H9 (cell line): ENCODE data around the gene XRCC6. TPM values are rescaled to one million over a fixed set of nuclear protein-coding genes. Genes with fewer than 3 reads are reported as not detected.

Experiments used
- DNase-seq: peaks from one replicate; pipeline ENCODE4 v3.0.0-alpha.2; 2017
- H2AFZ ChIP-seq: one replicate; pipeline ENCODE4 v1.6.1; 2013; ENCODE audit warnings: mild to moderate bottlenecking, low read length, control low read depth, moderate library complexity
- H2AK5ac ChIP-seq: 2 replicates; pipeline ENCODE4 v1.6.1; 2013; ENCODE audit warnings: low read length, control low read depth, mixed read lengths; ENCODE audit not compliant: insufficient read length
- H2BK120ac ChIP-seq: one replicate; pipeline ENCODE4 v1.6.1; 2013; ENCODE audit warnings: low read depth, mild to moderate bottlenecking, low read length, control low read depth, inconsistent platforms; ENCODE audit not compliant: poor library complexity, severe bottlenecking
- H2BK12ac ChIP-seq: 2 replicates; pipeline ENCODE4 v1.6.1; 2013; ENCODE audit warnings: low read length, control low read depth, mixed read lengths, low read depth; ENCODE audit not compliant: insufficient read length
- H2BK15ac ChIP-seq: 2 replicates; pipeline ENCODE4 v1.6.1; 2013; ENCODE audit warnings: low read depth, low read length, control low read depth
- H2BK20ac ChIP-seq: one replicate; pipeline ENCODE4 v1.6.1; 2013; ENCODE audit warnings: low read depth, mild to moderate bottlenecking, low read length, control low read depth, inconsistent platforms; ENCODE audit not compliant: poor library complexity, severe bottlenecking
- H2BK5ac ChIP-seq: 2 replicates; pipeline ENCODE4 v1.6.1; 2013; ENCODE audit warnings: low read length, control low read depth, mixed read lengths; ENCODE audit not compliant: insufficient read length
- H3K14ac ChIP-seq: 2 replicates; pipeline ENCODE4 v1.6.1; 2013; ENCODE audit warnings: low read length, control low read depth; ENCODE audit not compliant: insufficient read depth
- H3K18ac ChIP-seq: 2 replicates; pipeline ENCODE4 v1.6.1; 2013; ENCODE audit warnings: low read depth, mild to moderate bottlenecking, mixed read lengths, low read length, control low read depth; ENCODE audit not compliant: insufficient read length
- H3K23ac ChIP-seq: 2 replicates; pipeline ENCODE4 v1.6.1; 2013; ENCODE audit warnings: low read length, control low read depth, mixed read lengths, low read depth; ENCODE audit not compliant: insufficient read length
- H3K23me2 ChIP-seq: 2 replicates; pipeline ENCODE4 v1.6.1; 2013; ENCODE audit warnings: low read depth, mild to moderate bottlenecking, mixed read lengths, low read length, control low read depth; ENCODE audit not compliant: insufficient read length, poor library complexity, severe bottlenecking
- H3K27ac ChIP-seq: 2 replicates; pipeline ENCODE4 v1.5.1; 2013; ENCODE audit warnings: low read length, control low read depth, mixed read lengths, low read depth; ENCODE audit not compliant: insufficient read length
- H3K27me3 ChIP-seq: 2 replicates; pipeline ENCODE4 v1.6.1; 2013; ENCODE audit warnings: low read length, control low read depth, inconsistent platforms; ENCODE audit not compliant: insufficient read depth
- H3K4ac ChIP-seq: 2 replicates; pipeline ENCODE4 v1.6.1; 2013; ENCODE audit warnings: low read depth, mild to moderate bottlenecking, control low read depth, inconsistent platforms, low read length, moderate library complexity
- H3K4me1 ChIP-seq: 2 replicates; pipeline ENCODE4 v1.6.1; 2013; ENCODE audit warnings: low read length, control low read depth, inconsistent platforms; ENCODE audit not compliant: insufficient read depth
- H3K4me2 ChIP-seq: 2 replicates; pipeline ENCODE4 v1.6.1; 2013; ENCODE audit warnings: low read length, control low read depth, mixed read lengths; ENCODE audit not compliant: insufficient read length, insufficient read depth
- H3K56ac ChIP-seq: 2 replicates; pipeline ENCODE4 v1.6.1; 2013; ENCODE audit warnings: low read depth, mild to moderate bottlenecking, mixed read lengths, low read length, control low read depth; ENCODE audit not compliant: insufficient read length
- H3K79me1 ChIP-seq: 2 replicates; pipeline ENCODE4 v1.6.1; 2013; ENCODE audit warnings: low read depth, mild to moderate bottlenecking, moderate library complexity, low read length, control low read depth, inconsistent platforms; ENCODE audit not compliant: insufficient read depth, poor library complexity, severe bottlenecking
- H3K79me2 ChIP-seq: 2 replicates; pipeline ENCODE4 v1.6.1; 2013; ENCODE audit warnings: low read length, control low read depth, inconsistent platforms; ENCODE audit not compliant: insufficient read depth
- H3K9ac ChIP-seq: 2 replicates; pipeline ENCODE4 v1.6.1; 2013; ENCODE audit warnings: low read length, control low read depth, mixed read lengths; ENCODE audit not compliant: insufficient read length; ENCODE audit errors: extremely low read depth
- H3K9me3 ChIP-seq: one replicate; pipeline ENCODE4 v1.6.1; 2013; ENCODE audit warnings: low read depth, low read length, inconsistent platforms; ENCODE audit not compliant: control insufficient read depth
- H3T11ph ChIP-seq: one replicate; pipeline ENCODE4 v1.6.1; 2013; ENCODE audit warnings: mild to moderate bottlenecking, low read length, control low read depth, inconsistent platforms
- H4K20me1 ChIP-seq: one replicate; pipeline ENCODE4 v1.6.1; 2013; ENCODE audit not compliant: control insufficient read depth, insufficient read length, insufficient read depth
- H4K5ac ChIP-seq: 2 replicates; pipeline ENCODE4 v1.6.1; 2013; ENCODE audit warnings: low read depth, mild to moderate bottlenecking, mixed read lengths, low read length, control low read depth; ENCODE audit not compliant: insufficient read length
- H4K8ac ChIP-seq: replicated peaks from 2 replicates; pipeline ENCODE4 v1.6.1; 2013; ENCODE audit warnings: low read length, control low read depth, mixed read lengths, low read depth; ENCODE audit not compliant: insufficient read length
- H4K91ac ChIP-seq: 2 replicates; pipeline ENCODE4 v1.6.1; 2013; ENCODE audit warnings: low read depth, mild to moderate bottlenecking, moderate library complexity, mixed read lengths, low read length, control low read depth; ENCODE audit not compliant: insufficient read length
- H3K27ac Mint-ChIP-seq, 3 experiments: 2 replicates in 2 of 3; 3 replicates in 1 of 3; pipeline ENCODE4 v1.8.0; 2020 to 2021; ENCODE audit warnings: mixed read lengths in 3 of 3, mild to moderate bottlenecking in 1 of 3, moderate library complexity in 1 of 3
- H3K27me3 Mint-ChIP-seq: 2 replicates; pipeline ENCODE4 v1.8.0; 2021; ENCODE audit warnings: low read depth, mild to moderate bottlenecking, moderate library complexity, mixed read lengths
- H3K36me3 Mint-ChIP-seq, 3 experiments: 2 replicates in 2 of 3; 3 replicates in 1 of 3; pipeline ENCODE4 v1.8.0; 2020 to 2021; ENCODE audit warnings: low read depth in 3 of 3, mixed read lengths in 3 of 3; ENCODE audit not compliant: insufficient read depth in 1 of 3
- H3K4me1 Mint-ChIP-seq, 2 experiments: 2 replicates each; pipeline ENCODE4 v1.8.0; 2020; ENCODE audit warnings: mixed read lengths in 2 of 2
- H3K4me3 Mint-ChIP-seq, 2 experiments: 2 replicates in 1 of 2; 3 replicates in 1 of 2; pipeline ENCODE4 v1.8.0; 2020 to 2021; ENCODE audit warnings: mild to moderate bottlenecking in 2 of 2, mixed read lengths in 2 of 2, moderate library complexity in 1 of 2
- H3K9me3 Mint-ChIP-seq, 2 experiments: 2 replicates in 1 of 2; 3 replicates in 1 of 2; pipeline ENCODE4 v1.8.0; 2020; ENCODE audit warnings: mild to moderate bottlenecking in 2 of 2, mixed read lengths in 2 of 2, moderate library complexity in 1 of 2
- WGBS: extraction: QIAGEN DNeasy Blood & Tissue Kit; methylation state at CpG from one replicate; pipeline ENCODE4 v1.1.7; 2013; ENCODE audit warnings: missing lambda C conversion rate, low lambda C conversion rate, mixed read lengths; ENCODE audit not compliant: insufficient read length; ENCODE audit errors: extremely low coverage; 5-methylcytosine and 5-hydroxymethylcytosine counted together
- total RNA-seq: library from RNA; stranded (reverse); gene quantifications from 2 replicates; pipeline ENCODE4 v1.2.1, GENCODE V29; 2021
- TF ChIP-seq, protein P1 (sequence below): fragments of 200-600 bp; sonication (generic); conservative IDR thresholded peaks from 3 replicates; pipeline ENCODE4 v1.8.0; 2021; ENCODE audit warnings: antibody characterized with exemption, mild to moderate bottlenecking

The XRCC6 gene
- total RNA-seq, 1 experiment from 2014 or later: 461 TPM

DNA sequence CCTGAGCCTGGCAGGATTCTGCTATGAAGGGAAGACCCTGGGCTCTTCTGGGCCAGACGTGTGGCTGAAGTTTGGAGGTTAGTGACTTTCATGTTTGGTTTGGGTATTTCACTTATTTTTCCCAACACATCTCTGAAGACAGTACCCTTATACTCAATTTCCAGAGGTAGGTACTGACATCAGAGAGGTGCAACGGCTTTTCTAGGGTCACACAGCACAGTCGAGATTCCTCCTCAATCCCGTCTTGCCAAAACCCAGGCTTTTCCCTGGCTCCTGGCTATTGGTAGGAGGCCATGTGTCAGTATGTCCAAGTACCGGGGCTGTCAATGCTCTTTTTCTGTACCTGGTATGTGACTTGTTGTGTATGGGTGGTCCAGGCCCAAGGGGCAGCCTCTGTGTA is 25.4 kb upstream of the XRCC6 start:
- Histone ChIP-seq H3K23me2 (no peaks in the 10 kb centered on the region), H3K9me3 (no peaks in the 10 kb centered on the region), H3K27me3 (no peaks in the 10 kb centered on the region), H3K18ac (no peak overlapping the region), H2BK12ac (no peak overlapping the region), H2BK120ac (no peak overlapping the region), H4K91ac (no peak overlapping the region), H3K23ac (no peak overlapping the region), H3K4ac (no peak overlapping the region), H3K4me2 (no peak overlapping the region), H4K5ac (no peak overlapping the region), H3K79me1 (no peaks in the 10 kb centered on the region), H3K14ac (no peak overlapping the region), H3K56ac (no peak overlapping the region), H2AFZ (no peak overlapping the region), H2BK5ac (no peak overlapping the region), H3K9ac (no peak overlapping the region), H2AK5ac (no peak overlapping the region), H3T11ph (no peak overlapping the region), H2BK15ac (no peak overlapping the region), H3K27ac (no peak overlapping the region), H4K8ac (no peak overlapping the region), H3K79me2 (no peaks in the 10 kb centered on the region), H4K20me1 (peaks cover 5% of the 10 kb centered on the region), H2BK20ac (no peak overlapping the region), H3K4me1 (no peaks in the 10 kb centered on the region)
- Mint-ChIP-seq H3K4me1 (peaks cover 2% of the 10 kb centered on the region in 2 experiments; a peak in 1 of 4 replicates), H3K9me3 (0 out of 5 replicates have a peak, but pooled peaks cover 0 to 3% of the 10 kb centered on the region in 2 experiments), H3K27me3 (peaks cover 11% of the 10 kb centered on the region), H3K36me3 (peaks cover 3 to 8% (median 6%) of the 10 kb centered on the region in 3 experiments; a peak in 5 of 7 replicates), H3K27ac (no peak overlapping the region), H3K4me3 (no peak overlapping the region)
- DNase-seq: no peak
- TF ChIP-seq, protein P1, sequence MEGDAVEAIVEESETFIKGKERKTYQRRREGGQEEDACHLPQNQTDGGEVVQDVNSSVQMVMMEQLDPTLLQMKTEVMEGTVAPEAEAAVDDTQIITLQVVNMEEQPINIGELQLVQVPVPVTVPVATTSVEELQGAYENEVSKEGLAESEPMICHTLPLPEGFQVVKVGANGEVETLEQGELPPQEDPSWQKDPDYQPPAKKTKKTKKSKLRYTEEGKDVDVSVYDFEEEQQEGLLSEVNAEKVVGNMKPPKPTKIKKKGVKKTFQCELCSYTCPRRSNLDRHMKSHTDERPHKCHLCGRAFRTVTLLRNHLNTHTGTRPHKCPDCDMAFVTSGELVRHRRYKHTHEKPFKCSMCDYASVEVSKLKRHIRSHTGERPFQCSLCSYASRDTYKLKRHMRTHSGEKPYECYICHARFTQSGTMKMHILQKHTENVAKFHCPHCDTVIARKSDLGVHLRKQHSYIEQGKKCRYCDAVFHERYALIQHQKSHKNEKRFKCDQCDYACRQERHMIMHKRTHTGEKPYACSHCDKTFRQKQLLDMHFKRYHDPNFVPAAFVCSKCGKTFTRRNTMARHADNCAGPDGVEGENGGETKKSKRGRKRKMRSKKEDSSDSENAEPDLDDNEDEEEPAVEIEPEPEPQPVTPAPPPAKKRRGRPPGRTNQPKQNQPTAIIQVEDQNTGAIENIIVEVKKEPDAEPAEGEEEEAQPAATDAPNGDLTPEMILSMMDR: no peak
- WGBS: no CpG with 5 or more reads among the region's 5 CpGs
